ENCODE measurements around the gene TRPM2.

The TRPM2 gene

GRCh38 chr21:44353191-44353970 is at the start of gene TRPM2:
TRPM2 (plus strand) TSS chr21:44353621; CDS start chr21:44353701, 80 bp downstream.
- peak; percentile 33 for DNase-seq (ENCODE audit: low read depth)

- no peak for DNase-seq (ENCODE audit: low read depth)
Observed at GRCh38 chr21:44304011-44304616, 49.3 kb upstream of the TRPM2 start.

- DNase-seq (ENCODE audit: low read depth) = no peak
Observed at GRCh38 chr21:44304877-44305293, 48.5 kb upstream of the TRPM2 start.

GRCh38 chr21:44305691-44306090 is 47.7 kb upstream of the TRPM2 start:
- no peak for DNase-seq (ENCODE audit: low read depth)

- DNase-seq (ENCODE audit: low read depth) = no peak
Observed at GRCh38 chr21:44306936-44307704, 46.3 kb upstream of the TRPM2 start.

GRCh38 chr21:44310628-44311507 is 42.6 kb upstream of the TRPM2 start:
- DNase-seq (ENCODE audit: low read depth) = no peak

GRCh38 chr21:44312089-44312488 is 41.3 kb upstream of the TRPM2 start:
- no peak for DNase-seq (ENCODE audit: low read depth)

- DNase-seq (ENCODE audit: low read depth) = no peak
Observed at GRCh38 chr21:44312716-44313115, 40.7 kb upstream of the TRPM2 start.

- DNase-seq (ENCODE audit: low read depth) = no peak
Observed at GRCh38 chr21:44313451-44313850, 40.0 kb upstream of the TRPM2 start.

- no peak for DNase-seq (ENCODE audit: low read depth)
Observed at GRCh38 chr21:44314128-44314527, 39.3 kb upstream of the TRPM2 start.

- DNase-seq (ENCODE audit: low read depth) = no peak
Observed at GRCh38 chr21:44314561-44314960, 38.9 kb upstream of the TRPM2 start.

- no peak for DNase-seq (ENCODE audit: low read depth)
Observed at GRCh38 chr21:44315691-44316203, 37.7 kb upstream of the TRPM2 start.

GRCh38 chr21:44316277-44316900 is 37.0 kb upstream of the TRPM2 start:
- no peak for DNase-seq (ENCODE audit: low read depth)

- DNase-seq (ENCODE audit: low read depth) = no peak
Observed at GRCh38 chr21:44317241-44317782, 36.1 kb upstream of the TRPM2 start.

- DNase-seq (ENCODE audit: low read depth) = no peak
Observed at GRCh38 chr21:44317871-44318270, 35.5 kb upstream of the TRPM2 start.

- no peak for DNase-seq (ENCODE audit: low read depth)
Observed at GRCh38 chr21:44318489-44319285, 34.7 kb upstream of the TRPM2 start.

- no peak for DNase-seq (ENCODE audit: low read depth)
Observed at GRCh38 chr21:44319407-44320065, 33.9 kb upstream of the TRPM2 start.

- DNase-seq (ENCODE audit: low read depth) = no peak
Observed at GRCh38 chr21:44320847-44321246, 32.6 kb upstream of the TRPM2 start.

GRCh38 chr21:44321846-44322450 is 31.5 kb upstream of the TRPM2 start:
- DNase-seq (ENCODE audit: low read depth) = no peak

Data from fibroblast of gingiva (primary cell).